NCI-H2227 (cell line): ENCODE data around the gene UNC13A.

Source experiments
- DNase-seq: peaks from one replicate; lab custom pipeline; 2025; ENCODE audit not compliant: unreplicated experiment; lab: John Stamatoyannopoulos, UW

UNC13A gene

GRCh38 chr19:17629760-17630159 is 58.4 kb downstream of the UNC13A start:
- DNase-seq = no peak

DNA sequence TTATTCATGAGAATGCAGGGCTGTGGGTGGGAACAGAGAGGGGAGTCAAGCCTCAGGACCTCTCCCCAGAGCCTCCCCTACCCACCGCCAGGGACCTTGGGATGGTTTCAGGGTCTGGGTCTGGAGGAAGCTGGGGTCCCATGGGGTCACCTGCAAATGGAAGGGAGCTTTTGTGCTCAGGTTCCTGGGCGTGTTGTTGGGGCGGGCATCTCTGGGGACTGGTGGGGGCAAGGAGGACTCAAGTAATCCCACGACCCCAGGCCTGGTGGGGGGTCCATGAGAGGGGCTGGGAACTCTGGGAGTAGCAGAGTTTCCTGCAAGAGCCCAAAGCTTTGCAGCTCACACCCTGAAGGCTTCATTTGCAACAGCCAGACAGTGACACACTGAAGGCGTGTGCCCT is 60.2 kb downstream of the UNC13A start:
- no peak for DNase-seq

- no peak for DNase-seq
Measured at GRCh38 chr19:17627161-17627560, 61.0 kb downstream of the UNC13A start.

DNA sequence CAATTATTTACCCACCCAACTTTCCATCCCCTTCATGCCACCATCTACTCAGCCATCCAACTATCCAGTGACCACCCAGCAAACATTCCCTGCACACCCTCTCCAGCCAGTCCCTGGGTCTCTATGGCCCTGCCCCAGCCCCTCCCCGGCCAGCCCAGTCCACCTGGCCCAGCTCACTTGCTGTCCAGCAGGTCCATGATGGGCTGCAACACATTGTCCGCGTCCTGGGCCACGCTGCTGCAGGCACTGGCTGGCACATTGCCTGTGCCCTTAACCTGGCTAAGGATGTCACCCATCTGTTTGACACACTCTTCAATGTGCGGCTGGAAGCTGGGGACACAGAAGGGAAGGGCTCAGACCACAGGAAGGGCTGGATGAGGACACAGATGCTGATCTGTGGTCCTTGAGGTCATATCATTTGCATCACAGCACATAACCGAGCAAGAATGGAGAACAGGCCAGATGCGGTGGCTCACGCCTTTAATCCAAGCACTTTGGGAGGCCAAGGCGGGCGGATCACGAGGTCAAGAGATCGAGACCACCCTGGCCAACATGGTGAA is 61.6 kb downstream of the UNC13A start:
- DNase-seq = no peak

- no peak for DNase-seq
Measured at GRCh38 chr19:17625980-17626379, 62.2 kb downstream of the UNC13A start.

- no peak for DNase-seq
Measured at GRCh38 chr19:17625043-17625442, 63.1 kb downstream of the UNC13A start.

DNA sequence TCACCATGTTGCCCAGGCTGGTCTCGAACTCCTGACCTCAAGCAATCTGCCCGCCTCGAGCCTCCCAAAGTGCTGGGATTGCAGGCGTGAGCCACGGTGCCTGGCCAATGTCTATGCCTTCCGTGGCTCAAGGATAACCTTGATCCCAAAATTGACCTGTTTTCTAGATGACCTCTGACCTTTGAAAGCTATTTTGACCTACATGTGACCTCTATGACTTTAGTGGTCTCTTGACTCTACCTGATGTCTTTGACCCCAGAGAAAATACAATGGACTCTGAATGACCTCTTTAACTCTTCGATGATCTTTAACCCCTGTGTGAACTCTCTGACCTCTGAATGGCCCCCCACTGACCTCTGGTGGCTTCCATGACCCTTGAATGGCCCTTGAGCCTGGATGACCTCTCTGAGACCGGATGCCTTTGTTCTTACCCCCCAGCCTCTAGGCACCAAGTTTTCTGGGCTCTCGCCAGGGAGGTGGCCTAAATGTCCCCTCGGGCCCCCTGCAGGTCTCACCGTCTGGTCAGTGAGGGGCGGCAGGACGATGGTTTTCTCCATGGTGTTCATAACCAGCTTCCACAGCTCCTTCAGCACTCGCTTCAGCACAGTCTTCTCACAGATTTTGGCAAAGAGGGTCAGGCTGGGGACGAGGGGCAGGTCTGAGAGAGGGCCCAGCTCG is 63.7 kb downstream of the UNC13A start:
- no peak for DNase-seq

- DNase-seq = no peak
Measured at GRCh38 chr19:17623224-17623935, 64.8 kb downstream of the UNC13A start.

GRCh38 chr19:17620696-17621095 is 67.5 kb downstream of the UNC13A start:
- no peak for DNase-seq

- DNase-seq = no peak
Measured at GRCh38 chr19:17618936-17619335, 69.2 kb downstream of the UNC13A start.

GRCh38 chr19:17618281-17618903 is 69.8 kb downstream of the UNC13A start:
- DNase-seq = no peak

DNA sequence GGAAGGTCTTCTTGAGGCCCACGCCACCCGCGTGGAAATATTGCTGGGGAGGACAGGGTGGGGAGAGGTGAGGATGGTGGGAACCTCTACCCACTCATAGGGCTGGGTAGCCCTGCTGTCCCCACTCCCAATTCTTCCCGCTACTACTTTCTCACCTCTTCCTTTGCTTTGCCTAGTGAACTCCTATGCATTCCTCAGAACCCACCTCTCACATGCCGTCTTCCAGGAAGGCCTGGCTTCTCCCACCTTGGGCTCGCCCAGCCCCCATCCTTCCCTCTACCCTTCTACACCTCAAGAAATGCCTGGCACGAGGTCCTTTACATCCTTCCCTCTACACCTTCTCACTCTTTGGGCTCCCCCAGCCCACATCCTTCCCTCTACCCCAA is 70.4 kb downstream of the UNC13A start:
- no peak for DNase-seq

DNA sequence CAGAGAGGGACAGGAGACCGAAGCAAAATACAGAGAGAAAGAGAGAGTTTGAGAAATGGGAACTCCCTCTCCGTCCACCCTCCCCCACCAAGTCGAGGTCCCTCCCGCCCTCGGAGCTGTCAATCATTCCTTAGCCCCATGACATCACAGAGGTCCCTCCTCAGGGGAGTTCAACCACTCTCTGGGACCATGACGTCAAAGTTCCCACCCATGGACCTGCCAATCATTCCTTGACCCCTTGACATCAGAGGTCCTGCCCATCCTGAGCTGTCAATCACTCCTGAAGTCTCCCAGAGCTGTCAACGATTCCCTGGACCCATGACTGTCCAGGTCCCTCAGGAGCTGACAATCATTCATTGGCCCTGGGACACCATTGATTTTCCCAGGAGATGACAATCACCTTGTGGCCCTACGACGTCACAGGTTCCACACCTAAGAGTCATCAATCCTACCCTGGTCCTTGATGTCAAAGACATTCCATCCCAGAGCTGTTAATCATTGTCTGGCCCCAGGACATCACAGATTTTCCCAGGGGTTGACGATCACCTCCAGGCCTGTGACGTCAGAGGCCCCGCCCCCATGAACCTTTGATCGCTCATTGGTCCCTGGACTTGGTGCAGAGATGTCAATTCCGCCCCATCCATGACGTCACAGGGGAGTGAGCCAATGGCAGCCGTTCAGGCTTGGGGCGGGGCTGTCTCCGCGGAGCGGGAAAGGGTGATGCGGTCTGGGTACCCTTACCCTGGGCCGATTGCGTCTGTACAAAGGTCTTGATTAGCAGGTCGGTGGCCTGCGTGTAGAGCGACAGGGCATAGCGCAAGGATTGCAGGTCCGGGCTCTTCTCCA is 71.0 kb downstream of the UNC13A start:
- no peak for DNase-seq

DNA sequence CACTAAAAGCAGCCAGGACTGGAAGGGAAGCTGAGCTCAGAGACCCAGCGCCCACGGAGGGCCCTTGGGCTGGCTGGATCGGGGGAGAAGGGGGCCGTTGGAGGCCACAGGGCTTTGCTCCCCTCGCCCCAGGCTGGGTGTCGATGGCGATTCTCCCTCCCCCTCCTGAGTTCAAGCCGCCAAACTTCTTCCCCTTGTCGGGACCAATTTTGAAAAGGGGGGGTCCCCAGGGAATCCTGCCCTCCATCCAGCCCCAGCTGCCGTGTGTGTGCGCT is 71.5 kb downstream of the UNC13A start:
- no peak for DNase-seq

GRCh38 chr19:17615889-17616685 is 72.1 kb downstream of the UNC13A start:
- no peak for DNase-seq

GRCh38 chr19:17614476-17614875 is 73.7 kb downstream of the UNC13A start:
- no peak for DNase-seq

GRCh38 chr19:17611462-17612244 is 76.5 kb downstream of the UNC13A start:
- no peak for DNase-seq

GRCh38 chr19:17610384-17610783 is 77.8 kb downstream of the UNC13A start:
- DNase-seq = no peak

GRCh38 chr19:17607936-17608335 is 80.2 kb downstream of the UNC13A start:
- no peak for DNase-seq
